Panc1 (cell line): ENCODE data around the gene PRPF18. TPM values are rescaled to one million over a fixed set of nuclear protein-coding genes. Genes with fewer than 3 reads are reported as not detected.

Experiments
- ATAC-seq: fragments of 200-7000 bp; cut with Tn5 transposase; 2 replicates; pipeline ENCODE4 v1.9.1; 2020; ENCODE audit warnings: mild to moderate bottlenecking, moderate library complexity
- BruUV-seq: library from RNA; stranded (reverse); fragments of 400-500 nt; replicated peaks from 2 replicates; lab custom pipeline; 2021; lab: Mats Ljungman, UMichigan
- CTCF ChIA-PET: fragments of 300-600 bp; sonication (Branson Sonifier 250); formaldehyde crosslinking; loops from one replicate; lab custom pipeline; 2022; ENCODE audit warnings: antibody characterized with exemption; lab: Charles Lee
- POLR2A ChIA-PET: fragments of 300-600 bp; sonication (Branson Sonifier 250); formaldehyde crosslinking; loops from one replicate; lab custom pipeline; 2022; ENCODE audit warnings: antibody characterized with exemption; lab: Charles Lee
- DNase-seq: peaks from one replicate; pipeline ENCODE4 v3.0.0-alpha.2; 2010; ENCODE audit warnings: low read depth, low spot score
- H3K27ac ChIP-seq: 2 replicates; pipeline ENCODE4 v1.5.1; 2011; ENCODE audit warnings: mild to moderate bottlenecking, low read length, inconsistent platforms
- H3K27me3 ChIP-seq: fragments of 200-500 bp; sonication (Bioruptor generic); 2 replicates; pipeline ENCODE4 v1.6.0; 2014; ENCODE audit warnings: low read length, inconsistent platforms; ENCODE audit not compliant: control insufficient read depth, insufficient read depth
- H3K36me3 ChIP-seq: fragments of 200-500 bp; sonication (Bioruptor generic); 2 replicates; pipeline ENCODE4 v1.5.1; 2014; ENCODE audit warnings: inconsistent platforms, mild to moderate bottlenecking, low read length, moderate library complexity; ENCODE audit not compliant: control insufficient read depth, insufficient read depth
- H3K4me1 ChIP-seq: 2 replicates; pipeline ENCODE4 v1.5.1; 2011; ENCODE audit warnings: inconsistent platforms, mild to moderate bottlenecking, low read length, moderate library complexity; ENCODE audit not compliant: control insufficient read depth, insufficient read depth
- H3K4me3 ChIP-seq, 2 experiments: 2 replicates each; pipeline ENCODE4 v1.5.1; 2011 to 2012; ENCODE audit warnings: low read depth in 2 of 2, low read length in 2 of 2, mild to moderate bottlenecking in 2 of 2, inconsistent platforms in 1 of 2, moderate library complexity in 1 of 2
- H3K9me3 ChIP-seq: fragments of 200-500 bp; sonication (Bioruptor generic); 2 replicates; pipeline ENCODE4 v1.5.1; 2014; ENCODE audit warnings: low read depth, mild to moderate bottlenecking, inconsistent platforms, low read length, moderate library complexity; ENCODE audit not compliant: control insufficient read depth, insufficient read depth
- POLR2AphosphoS5 ChIP-seq: IDR thresholded peaks from 2 replicates; pipeline ENCODE4 v1.6.1; 2012; ENCODE audit warnings: mild to moderate bottlenecking, low read depth, low read length, moderate library complexity
- SIN3A ChIP-seq: IDR thresholded peaks from 2 replicates; pipeline ENCODE4 v1.6.1; 2012; ENCODE audit warnings: low read depth, mild to moderate bottlenecking, low read length, moderate library complexity, borderline replicate concordance; ENCODE audit not compliant: insufficient read depth
- TCF7L2 ChIP-seq: IDR thresholded peaks from 2 replicates; pipeline ENCODE4 v1.6.1; 2011; ENCODE audit warnings: mild to moderate bottlenecking, low read depth, low read length, inconsistent platforms
- in situ Hi-C: cut with HindIII; loops from 2 replicates; pipeline ENCODE4 v1.10.0; 2016; ENCODE audit warnings: low sequenced_read_pairs, low pct_unique_long_range_greater_than_20kb
- intact Hi-C: fragments of 100-400 bp; cut with micrococcal nuclease; formaldehyde crosslinking; loops from one replicate; pipeline ENCODE4 v1.10.0; 2022; ENCODE audit not compliant: unreplicated experiment
- total RNA-seq: library from RNA; stranded (reverse); gene quantifications from one replicate; pipeline ENCODE4 v1.2.1, GENCODE V29; 2021; ENCODE audit not compliant: unreplicated experiment
- TF ChIP-seq, protein P1 (sequence below): fragments of 450-650 bp; IDR thresholded peaks from 2 replicates; pipeline ENCODE4 v1.5.1; 2017; ENCODE audit warnings: mild to moderate bottlenecking
- TF ChIP-seq, protein P2 (sequence below), 2 experiments: IDR thresholded peaks; 2 replicates each; pipeline ENCODE4 v1.6.1; 2011 to 2012; ENCODE audit warnings: low read depth in 2 of 2, control low read depth in 1 of 2, low read length in 1 of 2, mild to moderate bottlenecking in 1 of 2, moderate library complexity in 1 of 2; ENCODE audit not compliant: insufficient read depth in 1 of 2

PRPF18 gene
- total RNA-seq, 1 experiment from 2014 or later = 12.0 TPM

DNA sequence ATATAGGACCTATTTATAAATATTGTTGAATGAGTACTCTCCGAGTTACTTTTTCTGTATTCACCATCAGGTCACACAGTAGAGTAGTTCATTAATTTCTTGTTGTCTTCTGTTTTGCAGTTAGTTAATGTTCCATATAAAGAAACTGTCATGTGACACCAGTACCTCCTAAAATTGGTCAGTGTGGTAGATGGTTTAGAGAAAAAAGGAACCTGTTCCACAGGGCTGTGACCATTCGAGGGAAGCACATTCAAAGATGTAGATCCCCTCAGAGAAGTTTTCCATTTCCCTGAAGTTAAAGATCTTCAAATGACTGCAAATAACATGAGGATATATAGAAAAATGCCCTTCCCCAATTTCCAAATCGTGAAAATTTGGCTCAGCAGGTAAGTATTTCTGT, 45.7 kb downstream of the PRPF18 start:
- DNase-seq = no peak
- Histone ChIP-seq H3K9me3 (no peaks in the 10 kb centered on the region), H3K27me3 (no peaks in the 10 kb centered on the region), H3K36me3 (no peaks in the 10 kb centered on the region), H3K27ac (no peak overlapping the region), H3K4me3 (no peak overlapping the region), H3K4me1 (no peaks in the 10 kb centered on the region)
- intact Hi-C loops = no loop called here
- BruUV-seq = no TSS peak
- in situ Hi-C loops = no loop called here
- no peak for ATAC-seq
- no peak for TF ChIP-seq TCF7L2
- TF ChIP-seq, protein P1, sequence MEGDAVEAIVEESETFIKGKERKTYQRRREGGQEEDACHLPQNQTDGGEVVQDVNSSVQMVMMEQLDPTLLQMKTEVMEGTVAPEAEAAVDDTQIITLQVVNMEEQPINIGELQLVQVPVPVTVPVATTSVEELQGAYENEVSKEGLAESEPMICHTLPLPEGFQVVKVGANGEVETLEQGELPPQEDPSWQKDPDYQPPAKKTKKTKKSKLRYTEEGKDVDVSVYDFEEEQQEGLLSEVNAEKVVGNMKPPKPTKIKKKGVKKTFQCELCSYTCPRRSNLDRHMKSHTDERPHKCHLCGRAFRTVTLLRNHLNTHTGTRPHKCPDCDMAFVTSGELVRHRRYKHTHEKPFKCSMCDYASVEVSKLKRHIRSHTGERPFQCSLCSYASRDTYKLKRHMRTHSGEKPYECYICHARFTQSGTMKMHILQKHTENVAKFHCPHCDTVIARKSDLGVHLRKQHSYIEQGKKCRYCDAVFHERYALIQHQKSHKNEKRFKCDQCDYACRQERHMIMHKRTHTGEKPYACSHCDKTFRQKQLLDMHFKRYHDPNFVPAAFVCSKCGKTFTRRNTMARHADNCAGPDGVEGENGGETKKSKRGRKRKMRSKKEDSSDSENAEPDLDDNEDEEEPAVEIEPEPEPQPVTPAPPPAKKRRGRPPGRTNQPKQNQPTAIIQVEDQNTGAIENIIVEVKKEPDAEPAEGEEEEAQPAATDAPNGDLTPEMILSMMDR = no peak
- TF ChIP-seq SIN3A = no peak
- no peak for TF ChIP-seq POLR2AphosphoS5
- TF ChIP-seq, protein P2, sequence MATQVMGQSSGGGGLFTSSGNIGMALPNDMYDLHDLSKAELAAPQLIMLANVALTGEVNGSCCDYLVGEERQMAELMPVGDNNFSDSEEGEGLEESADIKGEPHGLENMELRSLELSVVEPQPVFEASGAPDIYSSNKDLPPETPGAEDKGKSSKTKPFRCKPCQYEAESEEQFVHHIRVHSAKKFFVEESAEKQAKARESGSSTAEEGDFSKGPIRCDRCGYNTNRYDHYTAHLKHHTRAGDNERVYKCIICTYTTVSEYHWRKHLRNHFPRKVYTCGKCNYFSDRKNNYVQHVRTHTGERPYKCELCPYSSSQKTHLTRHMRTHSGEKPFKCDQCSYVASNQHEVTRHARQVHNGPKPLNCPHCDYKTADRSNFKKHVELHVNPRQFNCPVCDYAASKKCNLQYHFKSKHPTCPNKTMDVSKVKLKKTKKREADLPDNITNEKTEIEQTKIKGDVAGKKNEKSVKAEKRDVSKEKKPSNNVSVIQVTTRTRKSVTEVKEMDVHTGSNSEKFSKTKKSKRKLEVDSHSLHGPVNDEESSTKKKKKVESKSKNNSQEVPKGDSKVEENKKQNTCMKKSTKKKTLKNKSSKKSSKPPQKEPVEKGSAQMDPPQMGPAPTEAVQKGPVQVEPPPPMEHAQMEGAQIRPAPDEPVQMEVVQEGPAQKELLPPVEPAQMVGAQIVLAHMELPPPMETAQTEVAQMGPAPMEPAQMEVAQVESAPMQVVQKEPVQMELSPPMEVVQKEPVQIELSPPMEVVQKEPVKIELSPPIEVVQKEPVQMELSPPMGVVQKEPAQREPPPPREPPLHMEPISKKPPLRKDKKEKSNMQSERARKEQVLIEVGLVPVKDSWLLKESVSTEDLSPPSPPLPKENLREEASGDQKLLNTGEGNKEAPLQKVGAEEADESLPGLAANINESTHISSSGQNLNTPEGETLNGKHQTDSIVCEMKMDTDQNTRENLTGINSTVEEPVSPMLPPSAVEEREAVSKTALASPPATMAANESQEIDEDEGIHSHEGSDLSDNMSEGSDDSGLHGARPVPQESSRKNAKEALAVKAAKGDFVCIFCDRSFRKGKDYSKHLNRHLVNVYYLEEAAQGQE (IDR thresholded peaks at IDR 0.05; ENCODE audit: insufficient read depth in 1 of 2, low read depth in 2 of 2, low read length in 1 of 2) = no peak
- CTCF ChIA-PET = no interaction called here
- POLR2A ChIA-PET = no interaction called here

DNA sequence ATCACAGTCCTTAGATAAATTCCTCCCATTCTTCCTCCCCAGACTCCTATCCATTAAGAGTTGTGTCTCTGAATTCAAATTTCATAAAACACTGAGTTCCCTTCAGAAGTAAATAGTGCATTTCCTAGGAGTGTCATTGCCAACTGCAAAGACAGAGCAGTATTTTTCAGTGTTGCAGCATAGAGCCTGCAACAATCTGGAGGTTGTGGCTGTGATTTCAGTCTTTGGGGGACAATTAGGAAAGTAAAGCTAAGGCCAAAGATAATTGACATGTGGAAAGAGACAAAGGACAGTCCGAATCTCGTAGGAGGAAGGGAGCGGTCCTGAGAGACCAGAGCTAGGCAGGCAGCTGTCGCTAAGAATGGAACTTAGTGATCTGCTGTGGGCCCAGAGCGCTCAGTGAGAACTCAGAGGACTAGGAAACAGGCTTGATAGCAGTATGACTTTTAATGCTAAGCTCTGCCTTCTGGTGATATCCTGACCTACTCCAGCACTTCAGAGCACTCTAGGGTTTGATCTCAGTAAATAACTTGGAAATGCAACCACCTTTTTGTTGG, 46.2 kb downstream of the PRPF18 start:
- Histone ChIP-seq H3K4me1 (no peaks in the 10 kb centered on the region), H3K27ac (no peak overlapping the region), H3K36me3 (no peaks in the 10 kb centered on the region), H3K4me3 (no peak overlapping the region), H3K9me3 (no peaks in the 10 kb centered on the region), H3K27me3 (no peaks in the 10 kb centered on the region)
- intact Hi-C loops = no loop called here
- no TSS peak for BruUV-seq
- ATAC-seq (no peak), DNase-seq (no peak)
- in situ Hi-C loops = no loop called here
- CTCF ChIA-PET = no interaction called here
- POLR2A ChIA-PET = no interaction called here
- TF ChIP-seq SIN3A = no peak
- TF ChIP-seq POLR2AphosphoS5 = no peak
- TF ChIP-seq, protein P1 = no peak
- TF ChIP-seq, protein P2 (IDR thresholded peaks at IDR 0.05; ENCODE audit: insufficient read depth in 1 of 2, low read depth in 2 of 2, low read length in 1 of 2) = no peak
- no peak for TF ChIP-seq TCF7L2
